AG08396 (cell line): ENCODE data around the gene GIT2.

Experiments used
- DNase-seq: peaks from one replicate; pipeline ENCODE4 v3.0.0; 2012; ENCODE audit warnings: low spot score, mixed read lengths

Gene GIT2

DNA sequence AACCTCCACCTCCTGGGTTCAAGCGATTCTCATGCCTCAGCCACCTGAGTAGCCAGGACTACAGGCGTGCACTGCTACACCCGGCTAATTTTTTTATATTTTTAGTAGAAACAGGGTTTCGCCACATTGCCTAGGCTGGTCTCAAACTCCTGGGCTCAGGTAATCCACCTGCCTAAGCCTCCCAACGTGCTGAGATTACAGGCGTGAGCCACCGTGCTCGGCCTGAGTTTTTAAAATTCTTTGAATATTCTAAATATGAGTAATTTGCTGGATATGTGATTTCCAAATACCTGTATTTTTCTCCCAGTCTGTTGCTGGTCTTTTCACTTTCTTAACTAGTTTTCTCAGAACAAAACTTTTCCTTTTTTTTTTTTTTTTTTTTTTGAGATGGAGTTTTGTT lies 27.4 kb downstream of the GIT2 start:
- no peak for DNase-seq

DNA sequence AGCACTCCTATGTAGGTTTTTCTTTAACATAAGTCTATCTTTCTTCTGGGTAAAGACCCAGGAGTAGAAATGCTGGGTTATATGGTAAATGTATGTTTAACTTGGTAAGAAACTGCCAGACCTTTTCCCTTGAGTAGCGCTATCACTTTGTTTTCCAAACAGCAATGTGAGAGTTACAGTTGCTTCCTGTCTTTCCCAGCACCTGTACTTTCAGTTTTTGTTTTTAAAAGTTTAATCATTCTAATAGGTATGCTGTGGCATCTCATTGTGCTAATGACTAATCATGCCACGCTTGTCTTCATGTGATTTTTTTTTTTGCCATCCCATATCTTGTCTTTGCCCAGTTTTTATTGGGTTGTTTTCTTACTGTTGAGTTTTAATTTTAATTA lies 28.1 kb downstream of the GIT2 start:
- DNase-seq = no peak

DNA sequence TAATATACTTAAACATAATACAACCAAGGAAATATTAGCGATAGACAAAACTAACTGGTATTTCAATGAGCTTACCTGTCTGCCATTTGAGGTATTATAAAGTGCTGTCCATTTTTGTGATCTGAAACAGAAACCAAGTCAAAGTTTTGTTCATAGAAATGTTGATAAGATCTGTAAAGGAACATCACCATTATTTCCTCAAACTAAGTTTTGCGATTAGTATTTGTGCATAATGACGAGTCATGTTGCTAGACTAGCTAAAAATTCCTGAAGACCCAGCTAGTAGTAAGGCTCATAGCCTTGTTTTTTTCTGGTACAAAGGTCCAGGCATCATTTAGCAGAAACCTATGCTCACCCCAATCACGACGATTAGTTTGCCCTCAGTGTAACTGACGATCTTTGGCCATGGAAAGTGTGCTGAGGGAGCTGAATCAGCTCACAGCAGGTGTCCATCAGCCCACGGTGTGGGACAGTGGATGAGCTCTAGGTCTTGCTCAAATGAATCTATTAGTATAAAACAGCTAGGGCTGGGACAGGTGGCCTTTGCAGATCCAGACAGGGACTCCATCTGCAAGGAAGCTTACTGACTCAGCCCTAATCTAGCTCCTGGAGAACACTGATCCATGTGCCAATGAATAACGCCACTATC lies 28.7 kb downstream of the GIT2 start:
- DNase-seq = no peak

DNA sequence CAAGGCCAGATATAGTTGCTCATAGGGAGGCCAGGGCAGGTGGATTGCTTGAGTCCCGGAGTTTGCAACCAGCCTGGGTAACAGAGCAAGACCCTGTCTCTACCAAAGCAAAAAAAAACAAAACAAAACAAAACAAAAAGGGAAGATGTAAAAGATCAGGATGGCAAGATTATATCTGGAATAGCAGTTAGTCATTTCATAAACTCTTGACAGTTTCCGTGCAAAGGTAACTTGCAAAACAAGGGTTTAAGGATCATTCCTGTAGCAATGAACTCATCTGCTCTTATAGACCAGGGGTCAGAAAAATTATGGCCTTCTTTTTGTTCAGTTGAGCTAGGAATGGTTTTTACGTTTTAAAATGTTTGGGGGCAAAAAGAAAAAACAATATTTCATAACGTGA lies 29.6 kb downstream of the GIT2 start:
- DNase-seq = no peak

DNA sequence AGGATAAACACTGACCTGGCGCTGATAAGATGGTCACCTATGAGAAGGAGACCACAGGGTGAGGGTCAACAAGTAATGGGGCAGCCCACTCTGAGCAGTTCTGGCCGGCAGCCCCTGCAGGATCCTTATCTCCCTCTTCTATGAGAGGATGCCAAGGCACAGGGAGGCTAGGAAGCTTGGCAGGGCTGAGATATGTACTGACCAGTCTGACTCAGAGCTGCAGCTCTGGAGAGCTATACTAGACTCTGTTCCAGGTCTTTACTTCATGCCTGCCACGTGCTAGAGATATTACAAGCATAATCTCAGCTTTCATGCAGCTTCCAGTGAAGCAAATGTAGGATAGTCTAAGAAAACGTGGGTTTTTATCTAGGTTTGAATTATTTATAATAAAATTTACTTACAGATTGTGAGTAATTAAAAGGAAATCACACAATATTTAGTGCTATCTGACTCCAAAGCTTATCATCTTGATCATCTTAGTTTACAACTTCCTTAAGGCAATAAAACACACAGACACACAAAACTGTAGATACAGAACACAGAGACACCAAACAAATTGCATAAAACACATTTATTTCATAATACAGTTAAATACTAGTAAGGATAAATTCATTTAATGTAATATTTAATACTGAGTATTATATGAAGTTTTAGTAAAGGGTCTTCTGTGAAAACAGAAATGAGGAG lies 32.3 kb downstream of the GIT2 start:
- no peak for DNase-seq

DNA sequence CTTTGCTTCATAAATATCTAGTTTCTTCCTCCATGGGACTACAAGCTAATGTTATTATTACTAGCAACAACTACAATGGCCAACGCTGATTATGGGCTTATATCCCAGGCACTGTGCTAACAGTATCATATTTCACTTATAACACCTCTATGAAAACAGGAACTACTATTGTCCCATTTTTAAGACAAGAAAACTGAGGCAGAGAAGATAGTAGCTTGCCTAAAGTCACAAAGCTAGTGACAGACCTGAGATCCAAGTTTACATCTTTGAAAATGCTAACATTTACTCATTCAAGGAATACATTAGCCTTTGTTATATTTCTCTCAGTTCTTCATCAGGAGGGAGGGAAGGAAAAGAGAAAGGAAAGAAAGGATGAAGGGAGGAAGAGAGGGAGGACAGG lies 32.8 kb downstream of the GIT2 start:
- no peak for DNase-seq

DNA sequence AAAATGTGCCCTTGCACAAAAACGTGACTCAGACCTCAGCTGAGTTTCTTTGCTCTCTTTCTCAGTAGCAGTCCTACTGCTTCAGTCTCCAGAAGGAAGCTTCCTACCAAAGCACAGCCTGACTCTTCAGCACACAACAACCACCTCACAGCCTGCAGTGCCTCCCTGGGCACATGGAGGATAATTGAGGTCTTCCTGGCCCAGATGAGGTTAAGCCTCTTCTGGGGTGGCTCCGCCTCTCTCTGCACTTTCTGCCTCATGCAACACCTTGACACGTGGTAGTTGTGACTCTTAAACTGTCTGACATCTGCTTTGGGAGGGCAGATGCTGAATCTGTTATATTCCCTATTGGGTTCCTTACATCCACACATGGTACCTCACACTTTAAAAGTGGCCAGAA lies 33.8 kb downstream of the GIT2 start:
- no peak for DNase-seq

DNA sequence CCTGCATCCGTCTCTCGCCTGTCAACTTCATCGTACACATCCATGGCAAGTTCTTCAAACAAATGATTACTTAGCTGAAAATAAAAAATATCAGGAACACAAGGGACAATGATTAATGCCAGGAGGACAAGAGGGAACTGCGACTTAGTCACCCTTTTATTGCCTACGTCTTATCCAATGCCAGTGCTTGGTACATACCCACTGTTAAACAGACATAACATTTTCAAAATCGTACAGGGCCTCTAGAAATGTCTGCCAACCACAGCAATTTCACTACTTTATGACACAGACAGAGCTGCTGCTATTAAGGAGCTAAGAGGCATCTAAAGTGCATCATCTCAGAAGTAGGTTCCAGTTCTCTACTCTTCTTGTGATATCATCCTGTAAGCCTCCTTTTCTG lies 34.6 kb downstream of the GIT2 start:
- DNase-seq = no peak

DNA sequence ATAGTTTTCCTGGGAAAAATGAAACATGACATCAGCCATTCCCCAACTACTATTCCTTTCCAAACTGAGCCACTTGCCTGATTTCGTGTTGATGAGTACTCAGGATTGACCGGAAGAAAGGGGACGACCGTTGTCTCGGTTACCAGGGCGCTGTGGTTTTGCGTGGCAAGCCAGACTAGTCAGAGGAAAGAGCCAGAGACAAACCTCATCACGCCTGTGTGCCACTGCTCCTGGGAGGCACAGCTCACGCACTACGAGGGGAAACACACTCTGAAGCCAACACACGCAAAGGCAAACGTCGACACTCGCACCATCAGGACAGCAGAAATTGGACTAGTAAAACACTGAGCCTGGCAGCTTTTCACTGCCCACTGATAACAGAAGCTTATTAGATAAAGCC lies 35.0 kb downstream of the GIT2 start:
- DNase-seq = no peak

DNA sequence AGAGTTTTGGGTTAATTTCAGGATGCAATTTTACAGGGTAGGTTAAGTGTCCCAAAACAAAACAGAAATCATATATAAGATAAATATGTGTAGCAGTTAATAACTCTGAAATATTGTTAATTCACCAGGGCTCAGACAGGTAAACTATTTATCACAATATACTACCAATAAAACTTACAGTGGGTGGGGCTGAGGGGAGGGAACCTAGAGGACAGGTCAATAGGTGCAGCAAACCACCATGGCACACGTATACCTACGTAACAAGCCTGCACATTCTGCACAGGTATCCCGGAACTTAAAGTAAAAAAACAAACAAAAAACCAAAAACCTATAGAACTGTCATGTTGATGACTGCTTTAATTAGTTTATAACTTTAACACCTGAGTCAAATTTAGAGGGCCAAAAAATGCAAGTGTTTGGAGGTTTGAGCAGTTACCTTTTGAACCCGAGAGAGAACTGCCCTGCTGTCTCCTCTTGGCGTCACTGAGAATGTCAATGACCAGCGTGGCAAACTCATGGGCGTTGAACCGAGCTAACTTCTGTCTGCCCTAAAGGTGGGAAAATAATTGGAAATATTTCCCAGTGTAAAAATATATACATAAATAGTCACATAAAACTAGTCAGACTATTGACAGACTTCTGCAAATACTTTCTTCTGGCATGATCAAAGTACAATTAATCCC lies 36.6 kb downstream of the GIT2 start:
- no peak for DNase-seq

DNA sequence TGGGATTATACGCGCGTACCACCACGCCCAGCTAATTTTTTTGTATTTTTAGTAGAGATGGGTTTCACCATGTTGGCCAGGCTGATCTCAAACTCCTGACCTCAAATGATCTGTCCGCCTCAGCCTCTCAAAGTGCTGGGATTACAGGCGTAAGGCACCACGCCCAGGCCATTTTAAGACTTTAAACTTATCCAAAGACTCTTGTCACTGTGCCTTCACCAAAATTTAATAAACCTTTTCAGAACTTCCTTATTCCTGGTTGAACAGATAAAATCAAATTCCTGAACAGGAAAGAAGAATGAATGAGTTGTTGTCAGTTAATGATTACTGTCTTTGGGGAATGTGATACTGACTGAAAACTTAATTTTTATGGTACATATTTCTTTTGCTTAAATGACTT lies 37.8 kb downstream of the GIT2 start:
- no peak for DNase-seq

DNA sequence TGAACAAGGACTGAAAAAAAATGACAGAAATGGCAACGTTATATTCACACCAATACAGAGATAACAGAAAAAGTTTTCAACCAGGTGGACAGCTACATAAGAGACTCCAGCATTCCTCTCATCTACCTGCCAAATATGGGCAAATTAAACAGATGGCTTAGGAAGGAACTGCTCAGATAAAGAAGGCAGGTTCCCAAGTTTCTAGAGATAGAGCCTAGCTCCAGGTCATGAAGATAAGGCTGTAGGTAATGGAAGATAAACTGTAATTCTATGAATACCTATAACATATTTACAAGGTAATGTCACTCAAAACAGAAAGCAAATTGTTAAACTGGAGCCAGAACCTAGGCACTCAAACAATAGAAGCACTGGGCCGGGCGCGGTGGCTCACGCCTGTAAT lies 42.5 kb downstream of the GIT2 start:
- DNase-seq = no peak

DNA sequence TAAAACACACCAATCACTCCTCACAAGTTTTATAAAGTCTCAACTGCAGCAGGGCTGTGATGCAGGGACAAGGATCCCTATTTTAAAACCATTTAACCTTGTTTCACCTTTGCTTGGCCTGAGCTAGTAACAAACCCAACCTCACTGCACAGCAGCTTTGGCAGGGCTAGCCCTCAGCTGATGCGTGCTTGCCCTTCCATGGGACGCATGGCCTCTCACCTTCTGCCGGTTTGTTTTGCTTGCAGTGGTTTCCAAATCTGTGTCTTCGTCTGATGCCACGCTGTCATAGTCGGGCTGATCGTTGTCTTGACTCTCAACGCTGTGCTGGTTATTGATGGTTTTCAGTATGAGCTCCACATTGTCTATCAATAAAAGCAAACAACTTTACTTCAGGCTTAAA lies 43.3 kb downstream of the GIT2 start:
- DNase-seq = no peak

DNA sequence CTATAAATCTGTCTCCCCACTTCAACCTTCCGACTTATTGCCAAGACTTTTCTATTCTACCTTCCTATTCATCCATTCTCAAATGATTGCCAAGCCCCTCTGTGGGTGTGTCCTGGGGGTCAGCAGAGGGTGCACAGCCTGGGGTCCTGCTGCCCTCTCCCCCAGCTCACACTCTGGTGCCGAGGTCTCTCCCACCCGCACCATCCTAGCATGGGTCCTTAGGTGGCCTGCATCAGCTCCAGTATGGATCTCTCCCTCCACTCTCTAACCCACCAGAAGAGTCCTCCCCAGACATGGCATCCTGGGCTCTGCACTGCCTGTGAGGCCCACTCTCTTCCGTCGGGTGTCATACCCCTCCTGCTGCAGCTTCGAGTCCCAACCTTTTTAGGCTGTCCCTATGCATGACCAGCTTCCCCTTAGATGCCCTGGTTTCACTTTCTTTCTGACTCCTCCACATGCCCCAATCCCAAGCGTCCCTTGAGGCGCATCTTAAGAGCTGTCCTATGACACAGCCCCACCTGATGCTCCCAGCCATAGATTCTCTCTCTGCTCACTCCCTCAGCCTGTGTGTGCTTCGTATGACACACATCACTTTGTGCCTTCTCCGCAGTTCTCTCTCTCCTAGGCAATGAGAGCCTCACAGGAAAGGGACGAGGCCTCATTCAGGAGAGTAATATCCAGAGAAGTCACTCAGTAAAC lies 43.9 kb downstream of the GIT2 start:
- no peak for DNase-seq

DNA sequence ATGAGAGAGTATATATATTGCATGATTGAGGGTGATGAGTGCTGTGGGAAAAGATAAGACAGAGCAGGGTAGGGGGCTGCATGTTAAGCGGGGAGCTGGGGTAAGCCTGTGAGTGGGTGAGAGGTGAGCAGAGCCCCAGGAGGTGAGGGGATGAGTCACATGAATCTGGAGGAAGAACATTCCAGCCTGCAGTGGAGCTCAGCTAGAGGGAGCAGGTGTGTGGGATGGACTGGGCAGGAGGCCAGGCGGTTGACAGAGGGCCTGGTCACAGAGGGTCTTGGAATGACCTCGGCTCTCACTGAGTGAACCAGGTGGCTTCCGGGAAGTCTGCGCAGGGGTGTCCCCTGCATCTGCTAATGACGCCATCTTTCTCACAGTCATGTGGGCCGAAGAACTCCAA lies 44.4 kb downstream of the GIT2 start:
- DNase-seq = peak; percentile 55

DNA sequence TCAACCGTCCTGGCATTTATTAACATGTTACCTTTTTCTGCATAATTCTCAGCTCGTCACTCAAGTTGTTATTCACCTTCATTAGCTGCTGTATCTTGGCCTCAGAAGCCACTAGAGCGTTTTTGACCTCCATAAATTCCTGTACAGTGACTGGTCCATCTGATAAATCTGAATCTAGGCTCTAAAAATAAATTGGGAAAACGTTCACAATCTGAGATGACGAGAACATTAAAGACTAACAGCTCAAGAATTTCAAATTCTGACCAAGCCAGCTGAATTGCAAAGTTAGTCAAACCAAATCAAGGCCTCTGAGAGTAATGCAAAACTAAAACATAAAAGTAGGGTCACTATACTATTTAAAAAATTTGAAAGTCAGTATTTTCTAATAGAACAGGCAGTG lies 45.0 kb downstream of the GIT2 start:
- peak; percentile 67 for DNase-seq

DNA sequence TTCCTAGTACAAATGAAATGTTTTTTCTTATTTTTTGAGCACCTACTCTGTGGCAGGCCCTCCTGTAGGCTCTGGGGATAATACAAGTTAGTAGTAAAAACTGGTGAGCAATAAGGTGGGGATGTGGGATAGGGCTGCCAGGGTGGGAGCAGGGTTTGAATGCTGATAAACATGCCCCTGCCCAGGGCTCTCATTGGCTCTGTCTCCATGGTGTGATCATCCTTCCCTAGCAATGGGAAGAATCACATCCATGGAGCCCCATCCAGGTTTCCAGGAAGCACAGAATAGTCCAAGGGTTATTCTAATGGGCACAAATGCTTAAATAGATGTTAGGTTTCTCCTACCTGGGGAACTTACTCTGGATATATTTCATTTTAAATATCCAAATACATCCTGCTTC lies 45.5 kb downstream of the GIT2 start:
- no peak for DNase-seq

DNA sequence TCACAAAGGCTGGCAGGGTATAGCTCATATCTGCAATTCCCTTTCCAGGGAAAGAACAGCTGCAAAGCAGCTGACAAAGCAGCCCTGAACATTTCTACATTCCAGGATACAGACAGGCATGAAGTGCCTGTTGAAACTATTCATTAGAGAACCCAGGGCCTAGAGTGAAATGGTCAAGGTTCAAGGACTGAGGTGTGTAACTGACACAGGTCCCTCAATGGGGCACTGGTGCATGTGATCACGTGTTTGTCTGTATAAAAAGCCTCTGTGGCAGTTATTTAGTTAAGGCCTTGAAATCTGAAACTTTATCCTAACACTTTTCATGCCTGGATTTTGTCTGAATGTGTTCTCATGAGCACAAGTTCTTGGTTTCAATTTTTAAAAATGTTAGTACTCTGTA lies 47.1 kb downstream of the GIT2 start:
- peak; percentile 57 for DNase-seq

DNA sequence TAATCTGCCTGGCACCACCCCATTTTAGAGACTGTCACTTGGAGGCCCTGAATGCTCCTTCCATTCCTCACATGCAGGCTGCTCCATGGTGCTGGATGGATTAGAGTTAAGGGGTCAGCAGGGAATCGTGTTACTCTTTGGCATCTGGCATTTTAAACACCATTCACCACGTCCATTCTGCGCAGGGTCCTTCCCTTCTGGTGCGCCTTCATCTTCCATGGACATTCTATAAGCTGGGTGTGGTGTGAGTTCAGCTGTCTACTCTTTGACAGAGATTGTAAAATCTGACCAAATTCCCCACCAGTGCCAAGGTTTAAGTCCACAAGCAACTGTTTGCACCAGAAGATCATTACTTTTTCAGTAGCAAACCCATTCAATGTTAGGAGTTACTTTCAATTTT lies 47.8 kb downstream of the GIT2 start:
- no peak for DNase-seq

DNA sequence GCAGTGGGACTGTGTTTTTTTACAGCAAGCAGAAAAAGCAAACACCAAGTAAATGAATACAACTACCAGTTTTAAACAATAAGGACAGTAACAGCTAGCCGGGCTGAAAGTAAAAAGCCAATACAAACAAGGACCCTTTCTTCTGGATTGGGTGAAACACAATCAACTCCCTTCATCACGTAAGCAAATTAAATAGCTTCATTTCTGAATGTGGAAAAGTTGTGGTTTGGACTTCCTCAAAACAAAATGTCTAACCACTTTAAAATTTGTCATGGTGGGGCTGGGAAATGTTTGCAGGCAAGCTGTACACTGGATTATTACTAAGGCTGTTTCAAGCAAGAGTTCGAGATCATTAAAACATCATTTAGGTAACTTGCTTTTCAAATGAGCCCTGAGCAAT lies 48.6 kb downstream of the GIT2 start:
- DNase-seq = no peak

DNA sequence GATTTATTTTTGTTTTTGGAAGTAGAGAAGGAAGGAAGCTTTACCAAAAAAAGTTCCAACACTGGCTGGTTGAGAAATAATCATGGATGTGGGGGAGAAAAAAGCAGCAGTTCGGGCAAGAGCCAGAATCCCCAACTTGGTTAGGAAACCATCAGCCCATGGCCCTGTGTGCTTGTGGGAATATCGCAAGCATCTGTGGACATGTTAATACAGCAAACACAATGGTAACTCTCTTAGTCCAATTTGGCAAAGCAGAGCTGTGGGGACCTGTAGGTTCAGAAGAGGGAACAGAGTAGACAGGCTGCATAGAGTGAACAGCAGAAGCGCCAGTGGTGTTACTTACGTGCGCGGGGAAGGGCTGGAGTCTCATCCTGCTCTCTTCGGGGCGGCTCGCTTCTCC lies 49.3 kb downstream of the GIT2 start:
- no peak for DNase-seq

DNA sequence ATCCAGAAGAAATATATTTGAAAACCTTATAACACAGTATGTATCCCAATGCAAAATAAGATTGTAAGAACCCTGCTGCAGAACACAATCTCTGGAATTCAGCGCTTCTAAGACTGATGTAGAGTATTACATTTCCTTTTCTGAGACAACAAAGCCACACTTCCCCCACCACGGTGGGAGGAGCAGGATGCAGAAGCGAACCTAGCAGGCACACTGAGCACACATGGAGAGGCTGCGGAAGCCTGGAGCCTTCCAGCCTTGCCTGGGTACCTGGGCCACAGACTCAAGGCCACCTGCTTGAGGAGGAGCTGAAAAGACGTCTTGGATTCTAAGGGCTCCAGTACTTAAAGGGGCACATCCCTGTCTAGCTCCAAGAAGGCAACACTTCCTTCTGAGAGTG lies 49.7 kb downstream of the GIT2 start:
- no peak for DNase-seq
